Measurements from ENCODE around the gene MEGF6.

Gene MEGF6

DNA sequence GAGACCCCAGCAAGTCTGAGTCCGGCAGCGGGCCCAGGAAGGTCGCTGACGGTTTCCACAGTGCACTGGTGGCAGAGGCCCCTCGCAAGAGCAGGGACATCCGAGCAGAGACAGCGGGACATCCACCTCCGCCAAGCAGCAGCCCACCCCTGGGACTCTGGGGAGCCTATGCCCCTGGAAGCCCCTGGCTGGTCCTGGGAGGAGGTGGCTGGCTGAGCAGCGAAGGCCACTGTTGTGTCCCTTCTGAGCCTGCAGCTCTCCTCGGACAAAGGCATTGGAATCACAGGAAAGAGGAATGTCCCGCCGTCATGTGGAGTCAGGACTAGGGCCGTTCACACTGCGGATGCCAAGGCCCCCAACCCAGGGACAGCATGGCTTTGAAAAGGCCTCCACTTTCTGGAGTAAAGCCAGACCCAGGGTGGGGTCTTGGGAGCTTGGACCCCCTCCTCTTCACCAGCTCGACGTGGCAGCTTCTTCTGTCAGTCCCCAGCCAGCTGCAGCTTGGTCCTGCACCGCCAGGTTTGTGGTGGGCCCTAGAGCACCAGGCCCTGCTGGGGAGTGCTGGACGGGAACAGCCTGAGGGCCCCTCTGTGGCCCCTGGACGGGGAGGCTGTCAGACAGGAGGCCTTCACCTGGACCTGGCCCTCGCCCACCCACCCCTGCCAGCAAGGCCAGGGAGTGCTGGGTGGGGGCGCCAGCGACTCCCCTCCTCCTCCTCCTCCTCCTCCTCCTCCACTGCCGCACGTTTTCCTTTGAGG lies 1.4 kb downstream of the MEGF6 start:
- no peak for DNase-seq (ENCODE audit: low read depth, low spot score)

DNA sequence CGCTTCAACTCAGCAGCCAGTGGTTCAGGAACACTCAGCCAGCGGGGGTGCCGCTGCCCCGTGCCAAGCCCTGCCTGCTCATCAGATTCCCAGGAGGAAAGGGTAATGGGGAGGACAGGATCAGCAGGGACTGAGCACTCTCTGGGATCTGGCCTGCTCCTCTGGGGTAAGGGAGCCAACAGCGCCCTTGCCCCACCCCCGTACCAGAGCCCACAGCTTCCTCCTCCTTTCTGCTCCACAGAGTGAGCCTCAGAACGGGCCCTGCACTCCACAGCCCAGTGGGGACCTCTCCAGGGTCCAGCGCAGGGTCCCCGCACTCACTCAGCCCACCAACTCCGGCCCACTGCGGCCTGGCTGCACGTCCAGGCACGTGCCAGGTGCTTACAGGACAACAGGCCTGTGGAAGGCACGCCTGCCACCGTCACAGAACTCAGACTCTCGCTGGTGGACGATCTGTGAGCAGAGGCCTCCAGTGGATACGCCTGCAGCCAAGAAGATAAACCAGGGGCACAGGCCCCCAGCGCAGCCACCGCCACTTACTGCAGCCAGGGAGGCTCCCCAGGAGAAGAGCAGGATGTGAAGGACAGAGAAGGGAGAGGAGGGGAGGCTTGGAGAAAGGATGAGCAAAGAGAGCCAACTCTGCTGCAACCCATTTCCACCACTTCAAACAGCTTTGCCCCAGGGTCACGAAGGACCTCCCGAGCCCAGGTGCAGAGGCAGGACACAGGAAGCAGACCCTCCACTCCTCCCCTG lies 2.1 kb downstream of the MEGF6 start:
- DNase-seq (ENCODE audit: low read depth, low spot score), result no peak

DNA sequence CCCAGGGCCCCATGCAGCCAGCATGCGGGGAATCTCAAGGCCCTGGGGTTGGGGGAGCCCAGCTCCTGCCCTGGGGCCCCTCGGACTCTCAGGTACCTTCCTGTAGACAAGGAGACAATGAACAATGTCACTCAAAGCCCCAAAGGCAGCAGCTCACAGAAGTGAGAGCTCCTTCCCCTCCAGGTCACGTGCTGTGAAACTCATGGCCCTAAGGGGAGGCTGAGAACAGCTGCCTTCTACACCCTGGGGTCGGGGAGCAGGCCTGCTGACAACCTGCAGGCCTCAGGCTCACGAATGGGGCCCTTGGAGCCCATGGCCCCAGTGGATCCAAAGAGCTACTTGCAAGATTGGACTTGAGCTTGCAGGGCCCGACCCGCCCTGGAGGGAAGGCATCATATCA lies 3.2 kb downstream of the MEGF6 start:
- DNase-seq (ENCODE audit: low read depth, low spot score), result no peak

DNA sequence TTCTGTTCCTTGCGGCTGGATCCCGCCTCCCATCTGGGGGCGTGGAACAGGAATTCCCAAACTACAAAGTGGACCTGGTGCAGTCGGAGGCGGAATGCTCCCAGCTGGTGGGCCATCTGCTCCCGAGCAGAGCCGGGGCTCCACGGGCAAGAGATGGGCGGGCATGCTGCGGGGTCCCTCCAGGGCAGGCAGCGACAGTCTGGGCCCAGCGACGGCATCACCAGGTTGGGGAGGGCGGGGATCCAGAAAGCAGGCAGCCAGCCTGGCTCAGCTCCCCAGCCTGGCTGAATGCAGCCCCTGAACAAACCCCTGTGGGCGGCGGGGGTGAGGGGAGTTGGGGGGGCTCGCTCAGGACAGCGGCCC lies 3.6 kb downstream of the MEGF6 start:
- no peak for DNase-seq (ENCODE audit: low read depth, low spot score)

DNA sequence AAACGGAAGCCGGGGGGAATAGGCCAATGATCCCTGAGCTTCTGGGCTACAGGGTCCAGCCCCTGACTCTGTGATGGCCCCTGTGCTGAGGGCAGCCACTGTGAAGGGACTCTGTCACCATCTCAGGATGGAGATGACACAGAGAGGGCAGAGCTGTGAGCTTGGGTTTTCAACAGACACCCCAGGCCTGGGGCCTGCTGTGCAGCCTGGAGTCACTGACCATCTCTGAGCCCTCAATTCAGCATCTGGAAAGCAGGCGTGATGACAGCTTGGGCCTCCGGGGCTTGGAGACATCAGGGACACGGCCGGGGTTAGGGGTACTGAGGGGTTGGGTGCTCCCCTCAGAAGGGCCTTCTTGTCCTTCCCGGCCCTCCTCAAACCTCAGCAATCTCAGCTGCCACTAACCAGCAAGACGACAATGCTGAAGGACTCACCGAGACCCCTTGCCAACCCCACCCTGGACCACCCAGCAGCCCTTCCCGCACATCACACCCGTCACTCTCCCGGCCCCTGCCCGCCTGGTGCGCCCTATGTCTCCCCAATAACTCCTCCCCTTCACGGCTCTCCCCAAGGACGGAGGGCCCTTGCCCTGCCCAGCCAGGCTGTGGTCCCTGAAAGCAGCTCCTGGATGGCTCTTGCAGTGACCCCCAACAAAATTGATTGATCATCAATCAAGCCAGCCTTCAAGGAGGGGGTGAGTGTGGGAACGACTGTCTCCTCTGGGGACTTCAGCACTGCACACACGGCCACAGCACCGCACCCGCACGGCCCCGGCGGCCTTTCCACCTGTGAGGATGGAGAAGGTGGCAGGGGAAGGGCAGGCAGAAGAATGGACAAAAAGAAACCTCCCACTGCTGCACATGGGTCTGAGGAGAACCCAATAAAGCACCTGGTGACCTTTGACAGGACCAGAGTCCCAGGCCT lies 4.3 kb downstream of the MEGF6 start:
- no peak for DNase-seq (ENCODE audit: low read depth, low spot score)

DNA sequence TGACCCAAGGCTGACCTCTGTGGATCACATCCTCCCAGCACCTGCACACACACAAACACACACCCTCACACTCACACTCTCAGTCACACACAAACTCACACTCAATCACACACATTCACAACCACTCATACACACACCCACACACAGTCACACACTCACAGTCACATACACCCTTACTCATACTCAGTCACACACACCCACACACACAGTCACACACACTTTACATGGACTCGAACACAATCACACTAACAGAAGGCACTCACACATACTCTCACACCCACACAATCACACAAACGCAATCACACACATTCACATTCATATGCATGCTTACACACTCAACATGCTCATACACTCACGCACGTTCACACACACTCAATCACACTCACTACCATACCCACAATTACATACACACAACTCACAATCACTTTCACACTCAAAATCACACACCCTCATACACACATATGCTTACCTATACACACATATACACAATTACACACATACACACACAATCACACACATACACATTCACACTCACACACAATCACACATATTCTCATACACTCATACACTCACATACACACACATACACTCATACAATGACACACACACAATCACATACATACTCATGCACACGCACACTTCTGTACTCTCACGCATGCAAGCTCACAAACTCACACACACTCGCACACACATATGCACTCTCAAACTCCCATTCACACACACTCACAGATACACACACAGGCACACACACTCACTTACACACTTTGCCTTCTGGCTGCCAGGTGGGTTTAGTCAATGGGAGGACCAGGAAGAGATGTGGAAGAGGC lies 6.1 kb downstream of the MEGF6 start:
- DNase-seq (ENCODE audit: low read depth, low spot score), result no peak

DNA sequence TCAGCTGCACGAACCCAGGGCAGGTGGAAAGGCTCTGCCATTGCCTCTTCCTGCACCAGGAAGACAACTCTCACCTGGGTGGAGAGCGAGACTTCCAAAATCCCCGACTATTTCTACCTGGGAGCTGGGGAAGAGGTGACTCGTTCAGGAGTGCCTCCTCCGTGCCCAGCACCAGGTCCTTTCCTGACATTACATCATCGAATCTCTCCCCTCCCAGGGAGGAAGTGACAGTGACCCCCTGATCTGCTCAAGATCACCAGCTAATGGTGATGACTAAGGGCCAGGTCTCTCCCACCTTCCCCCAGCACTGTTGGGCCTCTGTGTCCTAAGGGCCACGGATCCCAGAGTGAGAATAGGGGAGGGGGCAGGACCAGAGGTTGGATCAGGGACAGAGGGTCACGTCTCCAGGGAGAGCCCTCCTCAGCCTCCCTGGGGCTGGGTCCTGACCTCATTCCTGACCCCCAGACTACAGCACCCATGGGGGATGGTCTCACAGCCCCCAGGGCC lies 6.8 kb downstream of the MEGF6 start:
- no peak for DNase-seq (ENCODE audit: low read depth, low spot score)

DNA sequence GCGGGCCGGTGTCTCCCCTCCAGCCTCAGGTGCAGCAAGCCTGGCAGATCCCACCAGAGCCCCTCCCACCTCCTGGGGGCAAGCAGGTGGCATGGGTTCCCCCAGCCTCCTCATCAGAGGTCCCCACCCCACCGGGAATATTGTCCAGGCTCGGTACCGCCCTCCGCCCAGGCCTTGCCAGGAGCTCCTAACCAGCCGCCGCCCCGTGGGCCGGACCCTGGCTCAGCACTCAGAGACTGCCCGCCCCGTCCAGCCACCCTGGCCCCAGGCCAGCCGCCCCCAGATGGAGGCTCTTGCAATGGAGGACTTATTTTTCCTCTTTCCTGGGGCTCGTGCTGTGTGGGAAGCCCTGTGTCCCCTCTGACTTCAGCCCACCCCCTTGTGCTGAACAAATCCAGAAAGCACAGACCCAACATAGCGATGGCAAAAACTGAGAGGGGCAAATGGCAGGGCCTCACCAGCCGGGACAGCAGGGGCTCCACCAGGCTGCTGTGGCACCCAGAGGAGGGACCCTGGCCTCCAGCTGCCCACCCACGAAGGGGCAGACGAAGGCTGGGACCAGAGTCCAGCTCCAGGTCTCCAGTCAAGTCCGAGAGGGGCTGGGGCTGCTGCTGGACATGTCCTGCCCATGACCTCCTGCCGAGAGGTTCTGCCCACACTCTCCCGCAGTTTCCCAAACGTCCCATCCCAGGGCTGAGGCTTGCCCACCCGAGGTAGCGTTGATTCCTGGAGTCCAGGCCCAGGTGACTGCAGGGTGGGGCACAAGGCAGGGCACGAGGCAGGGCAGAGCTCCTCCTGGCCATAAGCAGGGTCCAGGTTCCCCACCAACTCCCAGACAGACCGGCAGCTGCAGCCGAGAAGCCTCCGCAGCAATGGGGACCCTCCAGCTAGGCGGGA lies 7.5 kb downstream of the MEGF6 start:
- no peak for DNase-seq (ENCODE audit: low read depth, low spot score)

DNA sequence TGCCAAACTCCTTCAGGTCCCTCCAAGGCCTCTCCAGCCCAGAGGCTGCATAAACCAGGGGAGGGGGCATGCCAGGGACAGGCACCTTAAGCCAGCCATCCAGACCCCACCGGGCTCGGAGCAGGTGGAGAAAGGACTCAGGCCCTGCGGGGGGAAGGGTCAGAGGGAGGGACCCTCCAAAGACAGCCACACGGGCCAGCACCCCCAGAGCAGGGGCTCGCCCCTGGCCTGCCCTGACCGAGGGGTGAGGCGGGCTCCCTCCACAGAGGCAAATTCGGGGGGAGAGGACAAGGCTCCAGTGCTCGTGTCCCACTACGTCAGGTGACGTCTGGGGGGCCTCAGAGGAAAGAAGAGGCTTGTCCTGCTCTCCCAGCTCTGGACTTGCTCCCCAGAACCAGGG lies 8.2 kb downstream of the MEGF6 start:
- DNase-seq (ENCODE audit: low read depth, low spot score), result no peak

DNA sequence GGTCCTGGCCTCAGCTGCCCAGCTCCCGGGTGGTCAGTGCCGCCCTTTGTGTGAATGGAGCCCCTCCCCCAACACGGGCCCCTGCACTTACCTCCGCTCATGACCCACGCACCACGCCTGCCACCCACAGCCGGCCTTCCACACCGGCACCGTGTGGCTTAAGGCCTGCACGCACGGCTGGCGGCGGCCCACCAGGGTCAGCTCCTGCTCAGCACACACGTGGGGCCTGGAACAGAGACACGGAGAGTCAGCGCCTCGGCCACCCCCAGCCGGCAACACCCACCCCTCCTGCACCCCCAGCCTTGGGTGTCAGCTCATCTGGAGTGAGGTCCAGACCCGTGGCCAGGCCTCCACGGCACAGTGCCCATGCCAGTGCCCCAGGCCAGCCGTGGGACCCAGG lies 8.9 kb downstream of the MEGF6 start:
- no peak for DNase-seq (ENCODE audit: low read depth, low spot score)

DNA sequence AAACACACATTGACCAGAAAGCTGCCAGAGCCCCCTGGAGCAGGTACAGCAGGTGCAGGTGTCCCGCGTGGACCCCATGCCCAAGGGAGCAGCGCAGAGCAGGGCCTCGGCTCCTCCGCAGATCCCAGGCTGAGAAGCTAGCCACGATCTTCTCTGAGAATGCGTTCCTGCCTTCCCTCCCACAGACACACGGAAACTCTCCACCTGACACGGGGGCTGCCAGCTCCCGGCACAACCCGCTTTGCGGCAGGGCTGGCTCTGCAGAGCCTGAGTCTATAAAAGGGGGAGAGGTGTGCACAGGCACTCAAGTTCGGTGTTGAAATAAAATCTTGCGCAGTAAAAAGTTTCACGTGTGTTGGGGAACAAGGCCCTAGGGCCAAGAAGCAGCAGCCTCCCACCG lies 9.6 kb downstream of the MEGF6 start:
- no peak for DNase-seq (ENCODE audit: low read depth, low spot score)

DNA sequence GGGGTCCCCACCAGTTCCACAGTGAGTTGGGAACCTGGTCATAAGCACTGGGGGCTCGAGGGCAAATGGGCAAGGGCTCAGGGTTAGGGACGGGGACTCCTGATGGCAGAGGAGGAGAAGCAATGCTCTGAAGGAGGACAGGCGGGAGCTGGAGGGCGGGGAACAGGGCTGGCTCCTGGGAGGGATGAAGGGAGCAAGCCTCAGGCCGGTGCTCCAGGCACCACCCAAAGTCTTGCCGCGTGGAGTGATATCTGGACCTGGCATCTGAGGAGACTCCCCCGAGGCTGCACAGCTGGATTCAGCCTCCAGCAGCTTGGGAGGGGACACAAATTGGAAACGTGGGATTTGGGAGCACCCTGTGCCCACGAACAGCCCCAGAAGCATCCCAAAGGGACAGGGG lies 11.0 kb downstream of the MEGF6 start:
- DNase-seq (ENCODE audit: low read depth, low spot score), result no peak

DNA sequence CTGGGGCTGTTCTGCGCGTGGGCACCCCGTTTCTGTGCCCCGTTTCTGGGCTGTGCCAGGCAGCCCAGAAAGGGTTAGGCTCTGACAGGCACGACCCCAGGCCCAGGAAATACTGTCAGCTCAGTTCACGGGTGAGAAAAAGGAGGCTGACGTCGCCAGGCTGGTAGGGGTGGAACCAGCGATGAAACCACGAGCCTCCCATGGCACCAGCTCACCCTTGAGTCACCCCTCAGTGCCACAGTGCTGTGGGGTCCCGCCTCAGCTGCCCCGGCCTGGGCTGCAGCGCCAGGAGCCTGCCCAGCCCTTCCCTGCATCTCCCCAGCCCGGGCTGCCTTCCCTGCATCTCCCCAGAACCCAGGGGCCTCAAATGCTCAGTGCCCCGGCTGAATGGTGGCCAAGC lies 11.5 kb downstream of the MEGF6 start:
- DNase-seq (ENCODE audit: low read depth, low spot score), result no peak

DNA sequence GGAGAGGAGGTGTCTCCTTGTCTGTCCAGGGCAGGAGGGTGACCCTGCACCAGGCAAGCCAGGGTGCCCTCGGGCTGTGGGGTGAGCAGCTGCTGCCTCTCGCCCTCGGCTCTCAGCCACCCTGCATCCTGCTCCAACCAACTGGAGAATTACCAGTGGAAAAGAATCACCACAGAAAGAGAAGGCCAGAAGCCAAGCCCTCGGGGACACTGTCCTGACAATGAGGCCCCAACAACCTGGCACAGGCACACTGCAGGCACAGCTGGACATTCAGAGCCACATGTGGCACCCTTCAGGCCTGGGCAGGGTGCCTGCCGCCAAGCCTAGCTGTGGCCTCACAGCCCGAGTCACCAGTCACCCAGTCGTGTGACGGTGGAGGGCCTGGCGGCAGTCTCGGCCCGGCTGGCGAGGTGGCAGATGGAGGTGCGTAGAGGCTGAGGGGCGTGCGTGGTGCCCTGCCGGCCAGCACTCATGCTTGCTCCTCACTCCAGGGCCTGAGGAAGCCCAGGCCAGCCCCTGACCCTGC lies 12.0 kb downstream of the MEGF6 start:
- DNase-seq (ENCODE audit: low read depth, low spot score), result no peak

DNA sequence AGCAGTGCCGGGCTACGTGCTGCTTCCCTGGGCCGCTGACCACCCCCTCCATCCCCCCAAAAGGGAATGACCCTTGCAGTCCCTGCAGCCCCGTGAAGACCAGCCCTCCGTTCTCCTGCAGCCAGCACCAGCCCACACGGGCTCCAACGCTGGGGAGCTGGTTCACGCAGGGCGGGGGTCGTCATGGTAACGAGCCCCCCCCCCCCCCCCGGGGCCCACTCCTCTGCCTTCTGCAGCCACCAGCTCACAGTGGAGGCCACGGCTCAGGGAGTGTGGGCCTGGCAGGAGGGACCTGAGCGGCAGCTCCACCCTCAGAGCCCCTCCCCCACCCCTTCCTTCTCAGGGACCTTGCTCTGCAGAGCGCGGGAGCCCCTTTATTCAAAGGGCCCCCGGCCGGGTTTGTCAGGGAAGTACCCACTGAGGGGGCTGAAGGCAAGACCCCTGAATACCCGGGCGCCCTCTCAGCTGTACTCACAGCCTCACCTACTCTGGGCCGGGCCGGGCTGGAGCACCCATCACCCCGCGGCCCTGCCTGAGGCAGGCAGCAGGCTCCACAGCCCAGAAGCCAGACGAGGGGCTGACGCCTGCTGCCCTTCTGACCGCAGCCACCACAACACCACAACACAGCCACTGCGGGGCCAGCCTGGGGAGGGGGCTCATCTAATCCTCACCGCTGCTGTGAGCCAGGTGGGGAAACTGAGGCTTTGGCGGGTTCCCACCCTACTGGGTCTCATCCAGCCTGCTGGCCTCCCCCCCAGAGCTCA lies 12.6 kb downstream of the MEGF6 start:
- DNase-seq (ENCODE audit: low read depth, low spot score), result no peak

DNA sequence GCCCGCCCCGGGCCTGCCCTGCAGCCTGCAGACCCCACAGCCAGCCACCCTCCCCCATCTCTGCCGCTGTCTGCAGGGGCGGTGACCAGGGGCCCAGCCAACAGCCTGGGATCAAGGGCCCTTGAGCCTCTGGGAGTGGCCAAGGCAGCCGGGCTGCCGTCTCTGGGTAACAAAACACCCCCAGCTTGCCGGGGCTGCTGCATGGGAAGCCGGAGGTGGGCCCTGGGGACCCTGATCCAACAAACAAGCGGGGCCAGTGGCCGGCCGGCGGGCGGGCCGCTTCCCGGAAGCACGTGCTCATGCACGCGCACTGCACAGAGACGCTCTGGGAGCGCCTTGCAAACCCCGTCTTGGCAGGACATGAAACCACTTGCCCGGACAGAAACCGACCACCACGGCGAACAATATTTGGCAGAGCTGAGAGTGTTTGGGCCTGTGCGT lies 13.2 kb downstream of the MEGF6 start:
- DNase-seq (ENCODE audit: low read depth, low spot score), result no peak

DNA sequence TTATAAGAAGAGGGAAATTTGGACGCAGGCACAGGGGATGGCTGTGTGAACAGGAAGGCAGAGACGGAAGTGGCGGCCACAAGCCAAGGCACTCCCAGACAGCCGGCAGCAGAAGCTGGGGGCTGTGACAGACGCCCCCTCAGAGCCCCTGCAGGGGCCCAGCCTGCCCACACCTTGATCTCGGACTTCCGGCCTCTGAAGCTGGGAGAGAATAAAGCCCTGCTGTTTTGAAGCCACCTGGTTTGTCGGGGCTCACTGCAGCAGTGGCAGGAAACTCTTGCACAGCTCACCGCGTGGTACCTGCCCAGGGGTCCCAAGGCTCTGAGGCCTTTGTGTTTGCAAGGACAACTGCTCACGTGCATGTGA lies 13.7 kb downstream of the MEGF6 start:
- DNase-seq (ENCODE audit: low read depth, low spot score), result no peak

DNA sequence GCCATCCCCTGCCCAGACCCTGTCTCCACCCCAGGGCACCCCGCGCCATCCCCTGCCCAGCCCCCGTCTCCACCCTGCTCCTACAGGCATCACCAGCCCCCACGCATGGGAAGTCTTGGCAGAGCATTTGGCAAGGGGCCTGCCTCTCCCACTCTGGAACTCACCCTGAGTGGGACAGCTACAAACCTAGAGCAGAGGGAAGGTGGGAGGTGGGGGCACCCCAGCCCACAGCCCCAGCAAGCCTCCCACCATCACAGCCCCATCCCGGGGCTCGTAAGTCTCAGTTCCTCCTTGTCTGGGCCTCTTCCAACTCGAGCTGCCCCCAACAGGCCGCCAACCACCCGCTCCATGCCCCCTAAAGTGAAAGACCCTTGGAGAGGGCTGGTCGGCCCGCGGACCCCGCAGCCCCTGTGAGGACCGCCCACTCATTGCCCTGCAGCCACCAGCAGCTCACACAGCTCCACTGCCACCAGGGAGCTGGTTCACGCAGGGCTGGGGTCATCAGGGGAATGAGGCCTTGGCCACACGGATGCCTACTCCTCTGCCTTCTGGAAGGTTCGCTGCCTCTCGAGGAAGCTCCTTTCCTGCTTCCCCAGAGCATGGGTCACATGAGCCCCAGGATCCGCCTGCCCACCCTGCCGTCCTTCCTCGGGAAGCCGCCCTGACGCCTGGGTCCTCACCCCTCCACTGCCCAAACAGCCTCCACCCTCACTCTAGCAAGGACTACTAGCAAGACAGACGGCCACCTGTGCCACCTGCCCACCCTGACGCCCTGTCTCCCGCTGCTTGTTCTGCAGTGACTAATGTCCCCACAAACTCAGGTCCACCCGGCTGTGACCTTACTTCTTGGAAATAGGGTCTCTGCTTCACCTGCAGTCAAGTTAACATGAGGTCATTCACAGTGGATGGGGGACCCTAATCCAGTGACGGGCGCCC lies 14.4 kb downstream of the MEGF6 start:
- DNase-seq (ENCODE audit: low read depth, low spot score), result no peak

All from smooth muscle cell of the brain vasculature (primary cell).